Lung (tissue), 12 donors: Measurements from ENCODE around the gene AKAP13. TPM values are rescaled to one million over a fixed set of nuclear protein-coding genes. Genes with fewer than 3 reads are reported as not detected.
A peak's percentile ranks its signal among the peaks of the same experiment; 100 is the strongest.

Source experiments
- ATAC-seq: fragments of 200-7000 bp; cut with Tn5 transposase; one replicate; pipeline ENCODE4 v1.9.1; 2020; ENCODE audit warnings: moderate number of reproducible peaks; ENCODE audit not compliant: insufficient read depth, low FRiP score
- DNase-seq, 3 donors: peaks; one replicate each; pipeline ENCODE4 v3.0.0-alpha.2; 2013 to 2017
- H3K27ac ChIP-seq, 2 donors: one replicate each; pipeline ENCODE4 v1.5.1; 2013; ENCODE audit warnings: mild to moderate bottlenecking in 2 of 2, moderate library complexity in 2 of 2, control low read depth in 1 of 2, inconsistent platforms in 1 of 2, low read depth in 1 of 2, low read length in 1 of 2
- H3K27me3 ChIP-seq, 3 donors: one replicate each; pipeline ENCODE4 v1.5.1; 2013; ENCODE audit warnings: low read length in 2 of 3; ENCODE audit not compliant: control insufficient read depth in 3 of 3, insufficient read depth in 3 of 3
- H3K36me3 ChIP-seq, 4 donors: one replicate each; pipeline ENCODE4 v1.5.1; 2013; ENCODE audit warnings: low read length in 4 of 4, mild to moderate bottlenecking in 1 of 4, moderate library complexity in 1 of 4; ENCODE audit not compliant: control insufficient read depth in 4 of 4, insufficient read depth in 4 of 4
- H3K4me1 ChIP-seq, 5 donors: one replicate each; pipeline ENCODE4 v1.5.1; 2013; ENCODE audit warnings: low read length in 5 of 5, mild to moderate bottlenecking in 2 of 5, moderate library complexity in 1 of 5; ENCODE audit not compliant: control insufficient read depth in 5 of 5, insufficient read depth in 5 of 5
- H3K4me3 ChIP-seq: one replicate; pipeline ENCODE4 v1.5.1; 2013; ENCODE audit warnings: mild to moderate bottlenecking, control low read depth, moderate library complexity
- H3K9ac ChIP-seq, 2 donors: one replicate each; pipeline ENCODE4 v1.5.1; 2013; ENCODE audit warnings: low read length in 2 of 2, control low read depth in 1 of 2; ENCODE audit not compliant: insufficient read depth in 1 of 2
- H3K9me3 ChIP-seq, 4 donors: one replicate each; pipeline ENCODE4 v1.5.1; 2013; ENCODE audit warnings: low read length in 3 of 4, mild to moderate bottlenecking in 1 of 4, moderate library complexity in 1 of 4; ENCODE audit not compliant: control insufficient read depth in 4 of 4, insufficient read depth in 3 of 4
- CTCF ChIP-seq: IDR thresholded peaks from 2 replicates; pipeline ENCODE4 v1.5.1; 2012; ENCODE audit warnings: mild to moderate bottlenecking; ENCODE audit errors: control extremely low read depth, extremely low read depth
- WGBS, 2 donors: extraction: QIAGEN DNeasy Blood & Tissue Kit; methylation state at CpG; one replicate each; pipeline ENCODE4 v1.1.7; 2013; 5-methylcytosine and 5-hydroxymethylcytosine counted together
- polyA plus RNA-seq, 2 donors: library from polyadenylated mRNA; stranded (reverse); fragments of 200-250 nt; gene quantifications; one replicate each; pipeline ENCODE4 v1.2.1, GENCODE V29; 2013
- total RNA-seq, 2 donors: library from RNA; depleted of rRNA in 1 of 2; stranded (reverse); fragments of >200 nt in 1 of 2; gene quantifications; one replicate each; pipeline ENCODE4 v1.2.1, GENCODE V29; 2014 to 2021
- donor health status: control.
- donor health status: control.
- donor health status: Bipolar disorder and iron deficiency.
- donor health status: healthy.
- donor health status: DM: yes; HTN: yes; CAD: no.

Gene AKAP13
- total and polyA plus RNA-seq, 4 donors = 102 to 1,115 (median 259) TPM

DNA sequence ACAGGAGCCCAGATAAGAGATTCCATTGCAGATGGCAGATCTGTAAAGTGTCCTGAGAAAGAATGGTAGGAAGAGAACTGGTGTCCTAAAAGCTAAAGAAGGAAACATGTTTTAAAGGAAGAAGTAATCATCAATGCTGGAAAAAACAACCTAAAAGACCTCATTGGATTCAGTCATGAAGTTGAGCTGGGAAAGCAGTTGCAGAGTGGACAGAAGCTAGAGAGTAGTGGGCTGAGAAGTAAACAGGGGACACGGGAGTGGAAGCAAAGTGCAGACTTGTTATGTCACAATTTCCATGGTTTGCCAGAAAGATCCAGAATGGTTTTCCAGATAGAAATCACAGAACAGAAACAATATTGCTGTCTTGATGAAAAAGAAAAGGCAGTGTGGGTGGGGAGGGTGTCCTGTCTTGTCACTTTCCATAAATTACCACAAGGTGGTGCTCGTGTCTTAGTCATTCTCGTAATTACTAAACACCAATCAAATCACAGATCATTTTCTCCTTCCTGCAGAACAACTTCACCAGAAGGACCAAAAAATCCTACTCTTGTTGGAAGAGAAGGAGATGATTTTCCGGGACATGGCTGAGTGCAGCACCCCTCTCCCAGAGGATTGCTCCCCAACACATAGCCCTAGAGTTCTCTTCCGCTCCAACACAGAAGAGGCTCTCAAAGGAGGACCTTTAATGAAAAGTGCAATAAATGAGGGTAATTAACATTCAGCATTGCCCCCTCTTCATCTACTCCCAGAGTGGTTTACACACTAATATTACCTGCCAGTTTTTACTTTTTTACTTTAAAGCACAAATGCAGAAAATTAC is 349.8 kb downstream of the AKAP13 start:
- Histone ChIP-seq H3K4me3 (no peak overlapping the region), H3K36me3 (peaks cover 30 to 71% (median 52%) of the 10 kb centered on the region in 4 donors), H3K4me1 (peaks cover 0 to 3% (median 1%) of the 10 kb centered on the region in 5 donors), H3K9ac (no peak overlapping the region), H3K27ac (no peak overlapping the region), H3K27me3 (no peaks in the 10 kb centered on the region), H3K9me3 (peaks cover 0 to 5% (median 1%) of the 10 kb centered on the region in 4 donors)
- peak; percentile 60 for ATAC-seq
- 42 to 45% methylated on average over 5 of the region's 5 CpGs for WGBS, 2 donors
- DNase-seq = peak; percentile 54 to 88 (median 83)
- peak; percentile 73 for TF ChIP-seq CTCF

GRCh38 chr15:85733416-85733815 is 353.0 kb downstream of the AKAP13 start:
- Histone ChIP-seq H3K9ac (no peak overlapping the region), H3K9me3 (peaks cover 0 to 5% (median 1%) of the 10 kb centered on the region in 4 donors), H3K27ac (no peak overlapping the region), H3K27me3 (no peaks in the 10 kb centered on the region), H3K4me1 (peaks cover 0 to 2% (median 0%) of the 10 kb centered on the region in 5 donors), H3K4me3 (no peak overlapping the region), H3K36me3 (peaks cover 36 to 76% (median 56%) of the 10 kb centered on the region in 4 donors)
- no peak for TF ChIP-seq CTCF
- DNase-seq (peak in 2 of 3 donors; percentile 36 to 61), ATAC-seq (no peak)

DNA sequence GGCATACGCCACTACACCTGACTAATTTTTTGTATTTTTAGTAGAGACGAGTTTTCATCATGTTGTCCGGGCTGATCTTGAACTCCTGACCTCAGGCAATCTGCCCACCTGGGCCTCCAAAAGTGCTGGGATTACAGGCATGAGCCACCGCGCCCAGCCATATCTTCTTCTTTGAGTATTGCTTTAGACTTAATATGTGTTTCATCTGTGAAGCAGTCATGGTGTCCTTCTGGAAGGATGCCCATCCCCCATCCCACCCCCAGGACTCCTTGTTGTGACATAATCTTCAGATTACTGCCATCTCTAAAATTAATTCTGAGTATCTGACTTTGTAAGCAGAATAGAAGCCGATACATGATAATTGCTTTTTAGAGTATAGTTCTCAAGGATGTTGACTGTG is 356.7 kb downstream of the AKAP13 start:
- Histone ChIP-seq H3K4me1 (peaks cover 0 to 2% (median 0%) of the 10 kb centered on the region in 5 donors), H3K27ac (no peak overlapping the region), H3K9me3 (peaks cover 0 to 5% (median 1%) of the 10 kb centered on the region in 4 donors), H3K9ac (no peak overlapping the region), H3K4me3 (no peak overlapping the region), H3K27me3 (no peaks in the 10 kb centered on the region), H3K36me3 (peaks cover 45 to 69% (median 56%) of the 10 kb centered on the region in 4 donors)
- 91 to 95% methylated on average over 6 of the region's 6 CpGs for WGBS, 2 donors
- no peak for TF ChIP-seq CTCF
- ATAC-seq = peak; percentile 11
- no peak for DNase-seq
